ENCODE measurements around the gene GUCY1A1.

Gene GUCY1A1

GRCh38 chr4:155769090-155769489 is 102.4 kb downstream of the GUCY1A1 start:
- no peak overlapping the region for H3K4me3 ChIP-seq (ENCODE audit: low read depth, low read length)
- no peak for DNase-seq (ENCODE audit: low read depth)
- TF ChIP-seq, protein P1, sequence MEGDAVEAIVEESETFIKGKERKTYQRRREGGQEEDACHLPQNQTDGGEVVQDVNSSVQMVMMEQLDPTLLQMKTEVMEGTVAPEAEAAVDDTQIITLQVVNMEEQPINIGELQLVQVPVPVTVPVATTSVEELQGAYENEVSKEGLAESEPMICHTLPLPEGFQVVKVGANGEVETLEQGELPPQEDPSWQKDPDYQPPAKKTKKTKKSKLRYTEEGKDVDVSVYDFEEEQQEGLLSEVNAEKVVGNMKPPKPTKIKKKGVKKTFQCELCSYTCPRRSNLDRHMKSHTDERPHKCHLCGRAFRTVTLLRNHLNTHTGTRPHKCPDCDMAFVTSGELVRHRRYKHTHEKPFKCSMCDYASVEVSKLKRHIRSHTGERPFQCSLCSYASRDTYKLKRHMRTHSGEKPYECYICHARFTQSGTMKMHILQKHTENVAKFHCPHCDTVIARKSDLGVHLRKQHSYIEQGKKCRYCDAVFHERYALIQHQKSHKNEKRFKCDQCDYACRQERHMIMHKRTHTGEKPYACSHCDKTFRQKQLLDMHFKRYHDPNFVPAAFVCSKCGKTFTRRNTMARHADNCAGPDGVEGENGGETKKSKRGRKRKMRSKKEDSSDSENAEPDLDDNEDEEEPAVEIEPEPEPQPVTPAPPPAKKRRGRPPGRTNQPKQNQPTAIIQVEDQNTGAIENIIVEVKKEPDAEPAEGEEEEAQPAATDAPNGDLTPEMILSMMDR (IDR thresholded peaks at IDR 0.05; ENCODE audit: low read depth, low read length, missing control alignments), result no peak

GRCh38 chr4:155772459-155773195 is 106.0 kb downstream of the GUCY1A1 start:
- TF ChIP-seq, protein P1 (IDR thresholded peaks at IDR 0.05; ENCODE audit: low read depth, low read length, missing control alignments), result no peak
- H3K4me3 ChIP-seq (ENCODE audit: low read depth, low read length), result no peak overlapping the region
- DNase-seq (ENCODE audit: low read depth), result no peak

DNA sequence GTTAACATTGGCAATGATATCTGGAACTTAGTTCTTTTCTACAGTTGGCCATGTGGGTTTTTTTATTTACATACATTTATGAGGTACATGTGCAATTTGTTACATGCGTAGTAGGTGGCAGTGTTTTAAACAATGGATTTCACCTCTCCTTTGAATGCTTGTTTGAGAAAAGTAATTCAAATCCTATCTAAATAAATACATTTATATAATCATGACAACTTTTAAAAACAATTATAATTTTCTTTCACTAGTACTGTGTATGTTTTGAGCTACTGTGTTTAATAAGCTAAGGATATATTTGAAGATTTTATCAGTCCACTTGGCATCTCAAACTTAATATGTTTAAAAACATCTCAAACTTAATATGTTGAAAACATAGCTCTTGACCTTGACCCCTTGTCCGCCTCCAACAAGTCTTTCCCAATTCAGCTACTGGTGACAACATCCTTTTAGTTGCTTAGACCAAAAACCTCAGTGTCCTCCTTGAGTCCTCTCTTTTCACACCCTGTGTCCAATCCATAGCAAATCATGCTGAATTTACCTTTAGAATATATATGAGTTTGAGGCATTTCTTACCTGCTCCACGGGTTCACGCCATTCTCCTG is 106.7 kb downstream of the GUCY1A1 start:
- no peak for DNase-seq (ENCODE audit: low read depth)
- H3K4me3 ChIP-seq (ENCODE audit: low read depth, low read length), result no peak overlapping the region
- TF ChIP-seq, protein P1 (IDR thresholded peaks at IDR 0.05; ENCODE audit: low read depth, low read length, missing control alignments), result no peak

DNA sequence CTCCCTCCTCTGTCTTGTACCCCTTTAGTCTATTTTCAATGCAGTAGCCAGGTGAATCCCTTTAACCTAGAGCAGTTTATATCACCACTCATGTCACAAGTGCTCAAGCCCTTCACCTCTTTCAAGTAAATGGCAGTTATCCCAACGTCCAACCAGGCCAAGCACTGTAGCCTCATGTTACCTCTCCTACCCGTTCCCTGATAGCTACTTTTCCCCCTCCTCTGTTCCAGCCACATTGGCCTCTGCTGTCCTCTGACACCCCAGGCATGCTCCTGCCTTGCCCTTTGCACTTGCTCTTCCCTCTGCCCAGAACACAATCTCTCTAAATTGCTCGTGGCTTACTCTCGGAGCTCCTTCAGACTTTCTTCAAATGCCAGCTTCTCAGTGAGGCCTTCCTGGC is 107.4 kb downstream of the GUCY1A1 start:
- DNase-seq (ENCODE audit: low read depth), result no peak
- no peak overlapping the region for H3K4me3 ChIP-seq (ENCODE audit: low read depth, low read length)
- TF ChIP-seq, protein P1 (IDR thresholded peaks at IDR 0.05; ENCODE audit: low read depth, low read length, missing control alignments), result no peak

DNA sequence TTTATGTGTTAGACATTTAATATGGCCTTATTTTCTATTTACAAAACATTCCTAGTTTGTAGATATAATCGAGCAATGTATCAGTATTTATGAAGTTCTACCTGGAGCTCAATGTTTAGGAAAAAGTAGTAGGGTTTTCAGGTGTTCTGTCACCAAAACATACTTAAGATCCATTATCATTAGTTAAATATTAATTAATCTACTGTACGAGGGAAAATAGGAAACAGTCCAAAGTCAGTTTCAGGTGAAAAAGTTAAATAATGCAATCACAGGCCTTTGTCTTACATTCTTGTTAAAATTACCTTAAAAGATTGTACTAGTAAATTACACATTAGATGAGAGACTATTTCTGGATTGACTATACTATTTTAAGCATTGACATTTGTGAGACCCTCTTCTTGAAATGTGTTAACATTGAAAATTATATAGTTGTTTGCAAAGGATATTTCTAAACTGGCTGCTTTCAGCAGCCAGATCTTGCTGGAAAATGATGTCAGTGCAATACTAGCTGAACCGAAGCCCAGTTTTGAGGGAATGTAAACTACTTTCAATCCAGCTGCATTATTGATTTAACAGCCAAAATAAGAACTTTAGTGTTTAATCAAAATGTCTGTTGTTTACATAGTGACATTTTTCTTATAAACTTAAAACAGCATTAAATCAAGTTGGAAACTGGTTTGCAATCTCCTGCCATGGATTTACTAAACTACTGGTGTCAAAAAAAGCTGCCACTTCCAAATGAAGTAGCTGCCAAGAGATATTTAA is 111.5 kb downstream of the GUCY1A1 start:
- no peak for DNase-seq (ENCODE audit: low read depth)
- TF ChIP-seq, protein P1 (IDR thresholded peaks at IDR 0.05; ENCODE audit: low read depth, low read length, missing control alignments), result no peak

GRCh38 chr4:155780775-155781174 is 114.1 kb downstream of the GUCY1A1 start:
- DNase-seq (ENCODE audit: low read depth), result no peak
- TF ChIP-seq, protein P1 (IDR thresholded peaks at IDR 0.05; ENCODE audit: low read depth, low read length, missing control alignments), result no peak
- no peak overlapping the region for H3K4me3 ChIP-seq (ENCODE audit: low read depth, low read length)

More for the DNA sequence above, 111.5 kb downstream of the GUCY1A1 start:
- H3K4me3 ChIP-seq (ENCODE audit: low read depth, low read length), result no peak overlapping the region
